K562 (cell line): ENCODE measurements around the gene LTBP1. TPM values are rescaled to one million over a fixed set of nuclear protein-coding genes. Genes with fewer than 3 reads are reported as not detected.

Source experiments
- ATAC-seq: fragments of 200-7000 bp; cut with Tn5 transposase; 3 replicates; pipeline ENCODE4 v1.9.1; 2020; ENCODE audit warnings: moderate library complexity
- BruUV-seq: library from RNA; stranded (reverse); fragments of 400-500 nt; replicated peaks from 2 replicates; lab custom pipeline; 2021; lab: Mats Ljungman, UMichigan
- CTCF ChIA-PET: fragments of 300-600 bp; formaldehyde crosslinking; extraction: SDS; loops from one replicate; lab custom pipeline; 2021; ENCODE audit warnings: low intra/inter-chr PET ratio; lab: Yijun Ruan, JAX
- POLR2A ChIA-PET: fragments of 300-600, 350-650 bp; sonication (Branson Sonifier 250); formaldehyde crosslinking; extraction: SDS; loops from one replicate; lab custom pipeline; 2021; ENCODE audit warnings: antibody characterized with exemption, inconsistent platforms; lab: Yijun Ruan, JAX
- DNase-seq, 4 experiments: peaks; one replicate each; pipeline versions ENCODE4 v3.0.0 to v3.0.0-alpha.2; 2011 to 2018; ENCODE audit warnings: low spot score in 3 of 4, mixed read lengths in 3 of 4; ENCODE audit errors: extremely low read depth in 1 of 4
- FAIRE-seq: peaks from 2 replicates; lab custom pipeline; 2011; peaks lifted over from hg19 to GRCh38; lab: Jason Lieb, UNC
- H2AFZ ChIP-seq: 2 replicates; pipeline ENCODE4 v1.6.0; 2011; ENCODE audit warnings: low read depth, low read length, control low read depth, inconsistent platforms
- H3K27ac ChIP-seq: fragments of 200-600 bp; 3 replicates; pipeline ENCODE4 v1.8.0; 2011; ENCODE audit warnings: low read depth, mild to moderate bottlenecking, control low read depth, inconsistent platforms, low read length, moderate library complexity, mixed read lengths; ENCODE audit errors: extremely low read depth
- H3K27me3 ChIP-seq, 2 experiments: fragments of 300-600 bp in 1 of 2; 2 replicates in 1 of 2; 3 replicates in 1 of 2; pipeline versions ENCODE4 v1.6.0 to v1.8.0; 2011; ENCODE audit warnings: inconsistent platforms in 2 of 2, low read length in 2 of 2, mild to moderate bottlenecking in 1 of 2, mixed read lengths in 1 of 2, moderate library complexity in 1 of 2; ENCODE audit not compliant: control insufficient read depth in 2 of 2, insufficient read depth in 2 of 2
- H3K36me3 ChIP-seq: fragments of 300-600 bp; 3 replicates; pipeline ENCODE4 v1.8.0; 2011; ENCODE audit warnings: mild to moderate bottlenecking, low read length, inconsistent platforms; ENCODE audit not compliant: control insufficient read depth, insufficient read depth
- H3K4me1 ChIP-seq, 2 experiments: fragments of 200-600 bp in 1 of 2; replicated peaks in 1 of 2; 2 replicates in 1 of 2; 3 replicates in 1 of 2; pipeline versions ENCODE4 v1.5.1 to v1.8.0; 2011; ENCODE audit warnings: inconsistent platforms in 2 of 2, low read length in 2 of 2, mild to moderate bottlenecking in 1 of 2, mixed read lengths in 1 of 2, moderate library complexity in 1 of 2; ENCODE audit not compliant: control insufficient read depth in 2 of 2, insufficient read depth in 2 of 2
- H3K4me2 ChIP-seq: 2 replicates; pipeline ENCODE4 v1.6.1; 2011; ENCODE audit warnings: low read length, control low read depth, inconsistent platforms, mixed read lengths; ENCODE audit not compliant: insufficient read depth
- H3K4me3 ChIP-seq: fragments of 200-600 bp; sonication (generic), shearing (Covaris generic); 2 replicates; pipeline ENCODE4 v1.5.1; 2016; ENCODE audit warnings: control low read depth, inconsistent platforms
- H3K79me2 ChIP-seq: fragments of 200-600 bp; 3 replicates; pipeline ENCODE4 v1.8.0; 2011; ENCODE audit warnings: low read length, inconsistent platforms; ENCODE audit not compliant: control insufficient read depth, insufficient read depth
- H3K9ac ChIP-seq, 2 experiments: 2 replicates each; pipeline versions ENCODE4 v1.6.0 to v1.6.1; 2011; ENCODE audit warnings: low read depth in 2 of 2, low read length in 2 of 2, control low read depth in 1 of 2, inconsistent platforms in 1 of 2, mild to moderate bottlenecking in 1 of 2, mixed read lengths in 1 of 2; ENCODE audit not compliant: insufficient read depth in 1 of 2
- H3K9me1 ChIP-seq: one replicate; pipeline ENCODE4 v1.6.0; 2011; ENCODE audit warnings: inconsistent platforms, mild to moderate bottlenecking, low read length, moderate library complexity; ENCODE audit not compliant: control insufficient read depth, insufficient read depth
- H3K9me3 ChIP-seq: replicated peaks from 2 replicates; pipeline ENCODE4 v1.5.1; 2011; ENCODE audit warnings: low read depth, low read length, inconsistent platforms; ENCODE audit not compliant: control insufficient read depth, insufficient read depth
- H4K20me1 ChIP-seq: replicated peaks from 2 replicates; pipeline ENCODE4 v1.6.1; 2011; ENCODE audit warnings: low read length, inconsistent platforms, mixed read lengths; ENCODE audit not compliant: control insufficient read depth, insufficient read depth
- HOXB6 ChIP-seq: fragments of 250-450 bp; sonication (Bioruptor Pico); IDR thresholded peaks from 2 replicates; pipeline ENCODE4 v1.5.1; 2022; ENCODE audit warnings: mild to moderate bottlenecking, borderline replicate concordance
- PTRF ChIP-seq: fragments of 450-650 bp; IDR thresholded peaks from 2 replicates; pipeline ENCODE4 v1.6.1; 2016; ENCODE audit warnings: mild to moderate bottlenecking, missing genetic modification characterization, missing compliant biosample characterization
- RCOR1 ChIP-seq, 2 experiments: IDR thresholded peaks; 2 replicates each; pipeline ENCODE4 v1.6.1; 2012; ENCODE audit warnings: low read depth in 2 of 2, low read length in 2 of 2, borderline replicate concordance in 1 of 2, improper control_type of control experiment in 1 of 2
- TBL1XR1 ChIP-seq, 2 experiments: IDR thresholded peaks; 2 replicates each; pipeline ENCODE4 v1.6.1; 2012; ENCODE audit warnings: improper control_type of control experiment in 2 of 2, low read length in 2 of 2, mild to moderate bottlenecking in 1 of 2
- YBX1 ChIP-seq: fragments of 450-650 bp; IDR thresholded peaks from 2 replicates; pipeline ENCODE4 v1.7.1; 2016; ENCODE audit warnings: mild to moderate bottlenecking
- WGBS: fragments of 100-300 bp; shearing (Covaris generic); methylation state at CpG from one replicate; pipeline ENCODE4 v1.1.6; 2016; ENCODE audit warnings: low coverage, mixed read lengths; ENCODE audit not compliant: insufficient coverage; ENCODE audit errors: missing lambda C conversion rate; 5-methylcytosine and 5-hydroxymethylcytosine counted together
- in situ Hi-C: fragments of 300-500 bp; cut with MboI; formaldehyde crosslinking; loops from 4 replicates; pipeline ENCODE4 v1.15.0; 2018; ENCODE audit warnings: inconsistent platforms, mixed read lengths
- intact Hi-C: fragments of 100-400 bp; cut with micrococcal nuclease; formaldehyde crosslinking; loops from 2 replicates; pipeline ENCODE4 v1.14.2; 2022
- polyA plus RNA-seq, 8 experiments: library from polyadenylated mRNA; depleted of rRNA in 4 of 8; stranded (reverse) in 5 of 8; unstranded in 3 of 8; fragments of >200 nt; fragmentation: Nextera tagmentation in 2 of 8; fragmentation: Illumina TruSeq in 1 of 8; extraction: Ambion mirVana in 2 of 8; extraction: Trizol in 1 of 8; gene quantifications; 2 replicates each; pipeline versions ENCODE4 v1.2.1 to v1.2.3, GENCODE V29; 2011 to 2014; ENCODE audit warnings: inconsistent platforms in 1 of 8, missing spikeins in 1 of 8
- total RNA-seq, 7 experiments: library from RNA; depleted of rRNA in 6 of 7; stranded (reverse); fragments of >200 nt in 6 of 7; fragmentation: Illumina TruSeq in 2 of 7; extraction: Trizol in 2 of 7; gene quantifications; 2 replicates each; pipeline versions ENCODE4 v1.2.1 to v1.2.3, GENCODE V29; 2011 to 2021; ENCODE audit warnings: low replicate concordance in 1 of 7
- TF ChIP-seq, protein P1 (sequence below), 2 experiments: IDR thresholded peaks; 2 replicates each; pipeline ENCODE4 v1.6.1; 2011; ENCODE audit warnings: borderline replicate concordance in 1 of 2, control low read depth in 1 of 2, low read depth in 1 of 2, low read length in 1 of 2, mild to moderate bottlenecking in 1 of 2, mixed read lengths in 1 of 2, moderate library complexity in 1 of 2; ENCODE audit not compliant: insufficient read depth in 1 of 2, insufficient read length in 1 of 2, poor library complexity in 1 of 2, severe bottlenecking in 1 of 2; ENCODE audit errors: extremely low read depth in 1 of 2

Gene LTBP1
- total and polyA plus RNA-seq, 9 of the 15 experiments (the other 6 are each of a cell fraction or from before 2014, with no cell fraction given), result 3.6 to 16.4 (median 8.5) TPM

- ChIA-PET POLR2A (no interaction called here), CTCF (no interaction called here)
- 24% methylated on average over 5 of the region's 5 CpGs for whole genome bisulfite sequencing
- FAIRE-seq (no peak), ATAC-seq (no peak), DNase-seq (no peak)
- Histone ChIP-seq H3K4me2 (no peak overlapping the region), H3K79me2 (no peaks in the 10 kb centered on the region), H3K9ac (no peak overlapping the region), H3K27me3 (no peaks in the 10 kb centered on the region), H3K9me1 (peaks cover 2% of the 10 kb centered on the region), H2AFZ (no peak overlapping the region), H4K20me1 (no peaks in the 10 kb centered on the region), H3K27ac (no peak overlapping the region), H3K4me3 (no peak overlapping the region), H3K36me3 (no peaks in the 10 kb centered on the region; the same call in 2 of the 3 replicates), H3K4me1 (no peaks in the 10 kb centered on the region), H3K9me3 (no peaks in the 10 kb centered on the region)
- no TSS peak for BruUV-seq
- intact Hi-C loops (no loop called here), in situ Hi-C loops (no loop called here)
- TF ChIP-seq YBX1 (no peak), TBL1XR1 (IDR thresholded peaks at IDR 0.05; ENCODE audit: low read length in 2 of 2) (no peak), HOXB6 (CRISPR knock-in tag) (no peak), PTRF (no peak), RCOR1 (IDR thresholded peaks at IDR 0.05; ENCODE audit: borderline replicate concordance in 1 of 2, low read depth in 2 of 2, low read length in 2 of 2) (no peak)
- TF ChIP-seq, protein P1, sequence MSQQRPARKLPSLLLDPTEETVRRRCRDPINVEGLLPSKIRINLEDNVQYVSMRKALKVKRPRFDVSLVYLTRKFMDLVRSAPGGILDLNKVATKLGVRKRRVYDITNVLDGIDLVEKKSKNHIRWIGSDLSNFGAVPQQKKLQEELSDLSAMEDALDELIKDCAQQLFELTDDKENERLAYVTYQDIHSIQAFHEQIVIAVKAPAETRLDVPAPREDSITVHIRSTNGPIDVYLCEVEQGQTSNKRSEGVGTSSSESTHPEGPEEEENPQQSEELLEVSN (IDR thresholded peaks at IDR 0.05; ENCODE audit: borderline replicate concordance in 1 of 2, extremely low read depth in 1 of 2, insufficient read depth in 1 of 2, insufficient read length in 1 of 2, low read depth in 1 of 2, low read length in 1 of 2, poor library complexity in 1 of 2, severe bottlenecking in 1 of 2), result no peak
These were observed 213.4 kb downstream of the LTBP1 start for GRCh38 chr2:33160191-33160590.
